ENCODE data around the gene IL20RA.

DNA sequence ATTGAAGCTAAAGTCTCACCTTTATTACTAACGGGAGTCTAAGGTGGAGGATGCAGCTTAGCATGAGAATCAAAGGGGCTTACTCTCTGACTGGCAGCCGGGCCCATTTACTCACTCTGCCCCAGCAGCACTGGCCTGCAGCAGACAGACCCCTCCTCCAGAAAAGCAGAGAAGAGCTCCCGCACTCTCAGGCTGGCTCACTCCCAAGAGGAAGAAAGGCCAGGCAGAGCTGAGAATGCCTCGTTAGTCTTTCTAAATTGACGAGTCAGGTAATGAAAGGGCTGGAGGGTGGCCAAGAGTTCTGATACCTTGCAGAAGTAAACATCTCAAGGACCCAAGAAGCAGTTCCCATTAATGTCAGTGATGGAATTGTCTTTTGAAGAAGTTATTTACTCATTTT, 44.5 kb upstream of the IL20RA start:
- no peak for TF ChIP-seq HDAC2 (IDR thresholded peaks at IDR 0.05; ENCODE audit: borderline replicate concordance in 1 of 2, low read depth in 2 of 2, low read length in 2 of 2)
- TF ChIP-seq, protein P1, sequence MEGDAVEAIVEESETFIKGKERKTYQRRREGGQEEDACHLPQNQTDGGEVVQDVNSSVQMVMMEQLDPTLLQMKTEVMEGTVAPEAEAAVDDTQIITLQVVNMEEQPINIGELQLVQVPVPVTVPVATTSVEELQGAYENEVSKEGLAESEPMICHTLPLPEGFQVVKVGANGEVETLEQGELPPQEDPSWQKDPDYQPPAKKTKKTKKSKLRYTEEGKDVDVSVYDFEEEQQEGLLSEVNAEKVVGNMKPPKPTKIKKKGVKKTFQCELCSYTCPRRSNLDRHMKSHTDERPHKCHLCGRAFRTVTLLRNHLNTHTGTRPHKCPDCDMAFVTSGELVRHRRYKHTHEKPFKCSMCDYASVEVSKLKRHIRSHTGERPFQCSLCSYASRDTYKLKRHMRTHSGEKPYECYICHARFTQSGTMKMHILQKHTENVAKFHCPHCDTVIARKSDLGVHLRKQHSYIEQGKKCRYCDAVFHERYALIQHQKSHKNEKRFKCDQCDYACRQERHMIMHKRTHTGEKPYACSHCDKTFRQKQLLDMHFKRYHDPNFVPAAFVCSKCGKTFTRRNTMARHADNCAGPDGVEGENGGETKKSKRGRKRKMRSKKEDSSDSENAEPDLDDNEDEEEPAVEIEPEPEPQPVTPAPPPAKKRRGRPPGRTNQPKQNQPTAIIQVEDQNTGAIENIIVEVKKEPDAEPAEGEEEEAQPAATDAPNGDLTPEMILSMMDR (IDR thresholded peaks at IDR 0.05; ENCODE audit: control extremely low read depth in 1 of 3, insufficient read depth in 1 of 3, low read depth in 1 of 3, low read length in 3 of 3), result no peak
- no peak for TF ChIP-seq RXRA (IDR thresholded peaks at IDR 0.05; ENCODE audit: insufficient read depth, low read depth, low read length)
- TF ChIP-seq EZH2 (IDR thresholded peaks at IDR 0.05; ENCODE audit: low read depth, low read length, severe bottlenecking), result no peak
- TF ChIP-seq HDAC6 (IDR thresholded peaks at IDR 0.05; ENCODE audit: low read depth, low read length), result no peak
- no peak for TF ChIP-seq CBX8 (IDR thresholded peaks at IDR 0.05; ENCODE audit: borderline replicate concordance, low read depth, low read length)
- TF ChIP-seq RAD21 (IDR thresholded peaks at IDR 0.05 in 1 of 2, conservative IDR thresholded peaks at IDR 0.05 in 1 of 2; ENCODE audit: low read depth in 2 of 2, low read length in 2 of 2), result no peak
- TF ChIP-seq NRF1 (IDR thresholded peaks at IDR 0.05; ENCODE audit: low read depth, low read length), result no peak
- no peak for TF ChIP-seq JUND (IDR thresholded peaks at IDR 0.05; ENCODE audit: low read length)
